Measurements from ENCODE around the gene PCSK1N. TPM values are rescaled to one million over a fixed set of nuclear protein-coding genes. Genes with fewer than 3 reads are reported as not detected.

The PCSK1N gene
- total and polyA plus RNA-seq, 2 experiments from 2014 or later: 1.4 to 3.1 TPM

DNA sequence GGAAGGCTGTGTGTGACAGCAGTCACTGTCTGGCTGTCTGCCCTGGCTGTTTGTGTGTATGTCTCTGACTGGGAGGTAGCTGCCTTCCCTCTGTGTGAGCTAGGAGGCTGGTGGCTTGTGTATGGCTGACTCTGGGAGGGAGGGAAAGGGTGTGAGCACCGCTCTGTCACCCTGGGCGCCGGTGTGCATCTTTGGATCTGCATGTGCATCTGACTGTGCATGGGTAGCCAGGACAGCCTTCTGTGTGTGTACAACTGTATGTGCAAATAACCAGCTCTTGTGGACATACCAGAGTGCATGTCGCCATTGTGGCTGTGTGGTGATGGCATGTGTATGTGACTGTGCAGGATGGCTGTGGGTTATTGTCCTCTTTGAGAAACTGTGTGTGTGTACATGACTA lies 16.5 kb downstream of the PCSK1N start:
- 100% methylated on average over 1 of the region's 4 CpGs for WGBS, 2 experiments (ENCODE audit: low coverage in 1 of 2, low lambda C conversion rate in 2 of 2, missing lambda C conversion rate in 2 of 2)
- Histone ChIP-seq H4K20me1 (ENCODE audit: insufficient read depth) (no peaks in the 10 kb centered on the region), H3K27ac (no peak overlapping the region), H3K4me2 (ENCODE audit: unreplicated experiment) (no peak overlapping the region), H3K36me3 (ENCODE audit: low read depth) (no peaks in the 10 kb centered on the region), H3K27me3 (replicated peaks; ENCODE audit: insufficient read depth) (no peaks in the 10 kb centered on the region), H3K9ac (no peak overlapping the region), H3K4me3 (no peak overlapping the region), H2AFZ (no peak overlapping the region), H3K9me2 (ENCODE audit: insufficient read depth) (no peaks in the 10 kb centered on the region), H3K79me2 (ENCODE audit: insufficient read depth) (no peaks in the 10 kb centered on the region), H3F3A (ENCODE audit: insufficient read depth) (no peaks in the 10 kb centered on the region), H3K9me3 (ENCODE audit: low read depth) (no peaks in the 10 kb centered on the region), H3K4me1 (ENCODE audit: insufficient read depth) (no peaks in the 10 kb centered on the region)
- TF ChIP-seq EZH2phosphoT487 (IDR thresholded peaks at IDR 0.05; ENCODE audit: insufficient read depth, low read depth) (no peak), EZH2 (IDR thresholded peaks at IDR 0.05; ENCODE audit: insufficient read depth, poor library complexity, severe bottlenecking) (no peak)
- in situ Hi-C loops (cut with MboI): no loop called here
- DNase-seq: no peak

DNA sequence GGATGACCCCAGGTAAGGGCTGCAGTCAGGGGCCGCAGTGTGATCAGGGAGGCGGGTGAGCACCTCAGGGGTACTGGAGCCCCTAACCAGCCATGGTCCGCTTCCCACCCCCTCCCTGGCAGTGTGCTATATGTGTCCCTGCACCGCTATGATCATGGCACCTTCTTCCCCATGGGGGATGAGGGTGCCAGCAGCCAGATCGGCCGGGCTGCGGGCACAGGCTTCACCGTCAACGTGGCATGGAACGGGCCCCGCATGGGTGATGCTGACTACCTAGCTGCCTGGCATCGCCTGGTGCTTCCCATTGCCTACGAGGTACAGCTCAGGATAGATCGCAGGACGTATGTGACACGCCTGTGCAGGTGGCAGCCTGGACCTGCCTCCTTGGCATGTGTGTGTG lies 17.3 kb downstream of the PCSK1N start:
- no peaks in the 10 kb centered on the region for H3K9me3 ChIP-seq (ENCODE audit: low read depth)
- WGBS, 2 experiments (ENCODE audit: low coverage in 1 of 2, low lambda C conversion rate in 2 of 2, missing lambda C conversion rate in 2 of 2): 73 to 95% methylated on average over 6 to 14 of the region's 16 CpGs

DNA sequence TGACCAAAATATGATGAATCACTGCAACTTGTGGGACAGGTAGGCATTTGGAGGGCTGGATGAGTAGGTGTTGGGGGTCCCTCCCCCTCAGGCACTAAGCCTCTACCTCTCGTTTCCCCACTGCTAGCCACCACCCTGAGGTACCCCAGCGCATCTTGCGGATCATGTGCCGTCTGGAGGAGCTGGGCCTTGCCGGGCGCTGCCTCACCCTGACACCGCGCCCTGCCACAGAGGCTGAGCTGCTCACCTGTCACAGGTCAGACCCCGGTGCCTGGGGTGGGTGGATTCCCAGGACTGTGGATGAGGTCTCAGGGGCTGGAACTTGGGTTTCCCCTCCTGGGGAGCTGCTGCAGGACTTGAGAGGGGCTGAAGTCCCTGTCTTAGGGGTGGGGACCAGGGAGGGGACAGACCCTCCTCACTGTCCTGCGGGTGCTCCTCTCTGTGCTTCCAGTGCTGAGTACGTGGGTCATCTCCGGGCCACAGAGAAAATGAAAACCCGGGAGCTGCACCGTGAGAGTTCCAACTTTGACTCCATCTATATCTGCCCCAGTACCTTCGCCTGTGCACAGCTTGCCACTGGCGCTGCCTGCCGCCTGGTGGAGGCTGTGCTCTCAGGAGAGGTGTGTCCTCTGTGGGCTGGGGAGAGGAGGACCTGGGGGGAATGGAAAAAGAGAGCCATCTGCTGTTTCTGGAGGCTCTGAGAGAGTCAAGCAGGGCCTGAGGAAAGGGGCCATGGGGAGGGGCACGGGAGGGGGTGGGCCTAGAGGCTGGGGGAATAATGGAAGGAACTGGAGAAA lies 19.2 kb downstream of the PCSK1N start:
- H3K4me3 ChIP-seq: no peak overlapping the region
- H3K79me2 ChIP-seq (ENCODE audit: insufficient read depth): no peaks in the 10 kb centered on the region
- no peak overlapping the region for H3K4me2 ChIP-seq (ENCODE audit: unreplicated experiment)
- no peaks in the 10 kb centered on the region for H3K9me2 ChIP-seq (ENCODE audit: insufficient read depth)
- H3K9ac ChIP-seq: no peak overlapping the region
- no peaks in the 10 kb centered on the region for H3K27me3 ChIP-seq (replicated peaks; ENCODE audit: insufficient read depth)
- no peaks in the 10 kb centered on the region for H3K4me1 ChIP-seq (ENCODE audit: insufficient read depth)
- H4K20me1 ChIP-seq (ENCODE audit: insufficient read depth): no peaks in the 10 kb centered on the region
- in situ Hi-C loops (cut with MboI): no loop called here
- no peak for TF ChIP-seq EZH2 (IDR thresholded peaks at IDR 0.05; ENCODE audit: insufficient read depth, poor library complexity, severe bottlenecking)
- no peak for TF ChIP-seq EZH2phosphoT487 (IDR thresholded peaks at IDR 0.05; ENCODE audit: insufficient read depth, low read depth)
- 96 to 98% methylated on average over 7 to 13 of the region's 18 CpGs for WGBS, 2 experiments (ENCODE audit: low coverage in 1 of 2, low lambda C conversion rate in 2 of 2, missing lambda C conversion rate in 2 of 2)
- H3K27ac ChIP-seq: no peak overlapping the region
- no peak overlapping the region for H2AFZ ChIP-seq
- H3K9me3 ChIP-seq (ENCODE audit: low read depth): no peaks in the 10 kb centered on the region
- DNase-seq: no peak
- no peaks in the 10 kb centered on the region for H3F3A ChIP-seq (ENCODE audit: insufficient read depth)
- H3K36me3 ChIP-seq (ENCODE audit: low read depth): no peaks in the 10 kb centered on the region

More for the DNA sequence above, 17.3 kb downstream of the PCSK1N start:
- DNase-seq: no peak
- H4K20me1 ChIP-seq (ENCODE audit: insufficient read depth): no peaks in the 10 kb centered on the region
- no peaks in the 10 kb centered on the region for H3K79me2 ChIP-seq (ENCODE audit: insufficient read depth)
- in situ Hi-C loops (cut with MboI): no loop called here
- no peaks in the 10 kb centered on the region for H3K36me3 ChIP-seq (ENCODE audit: low read depth)
- TF ChIP-seq EZH2phosphoT487 (IDR thresholded peaks at IDR 0.05; ENCODE audit: insufficient read depth, low read depth) (no peak), EZH2 (IDR thresholded peaks at IDR 0.05; ENCODE audit: insufficient read depth, poor library complexity, severe bottlenecking) (no peak)
- H3F3A ChIP-seq (ENCODE audit: insufficient read depth): no peaks in the 10 kb centered on the region
- H3K27me3 ChIP-seq (replicated peaks; ENCODE audit: insufficient read depth): no peaks in the 10 kb centered on the region
- no peaks in the 10 kb centered on the region for H3K4me1 ChIP-seq (ENCODE audit: insufficient read depth)
- H3K4me3 ChIP-seq: no peak overlapping the region
- H3K27ac ChIP-seq: no peak overlapping the region
- H2AFZ ChIP-seq: no peak overlapping the region
- no peaks in the 10 kb centered on the region for H3K9me2 ChIP-seq (ENCODE audit: insufficient read depth)
- H3K9ac ChIP-seq: no peak overlapping the region
- H3K4me2 ChIP-seq (ENCODE audit: unreplicated experiment): no peak overlapping the region

DNA sequence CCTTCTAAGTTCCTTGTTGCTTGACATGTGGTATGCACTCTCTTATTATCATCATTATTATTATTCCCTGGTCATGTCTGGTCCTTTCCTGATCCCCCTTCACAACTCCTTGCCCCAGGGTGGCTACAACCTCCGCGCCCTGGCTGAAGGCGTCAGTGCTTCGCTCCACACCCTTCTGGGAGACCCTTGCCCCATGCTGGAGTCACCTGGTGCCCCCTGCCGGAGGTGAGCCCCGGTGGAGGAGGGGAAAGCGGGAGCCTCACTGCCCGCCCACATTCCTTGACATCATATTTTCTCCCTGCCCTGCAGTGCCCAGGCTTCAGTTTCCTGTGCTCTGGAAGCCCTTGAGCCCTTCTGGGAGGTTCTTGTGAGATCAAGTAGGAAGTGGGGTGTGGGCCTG lies 20.1 kb downstream of the PCSK1N start:
- H2AFZ ChIP-seq: no peak overlapping the region

More for the DNA sequence above, 20.1 kb downstream of the PCSK1N start:
- Histone ChIP-seq H3K9me3 (ENCODE audit: low read depth) (no peaks in the 10 kb centered on the region), H3K27me3 (replicated peaks; ENCODE audit: insufficient read depth) (no peaks in the 10 kb centered on the region), H4K20me1 (ENCODE audit: insufficient read depth) (no peaks in the 10 kb centered on the region), H3K4me2 (ENCODE audit: unreplicated experiment) (no peak overlapping the region), H3K9me2 (ENCODE audit: insufficient read depth) (no peaks in the 10 kb centered on the region), H3K4me3 (no peak overlapping the region), H3K27ac (no peak overlapping the region), H3K9ac (no peak overlapping the region), H3K4me1 (ENCODE audit: insufficient read depth) (no peaks in the 10 kb centered on the region), H3F3A (ENCODE audit: insufficient read depth) (no peaks in the 10 kb centered on the region), H3K79me2 (ENCODE audit: insufficient read depth) (no peaks in the 10 kb centered on the region), H3K36me3 (ENCODE audit: low read depth) (no peaks in the 10 kb centered on the region)
- no peak for TF ChIP-seq EZH2 (IDR thresholded peaks at IDR 0.05; ENCODE audit: insufficient read depth, poor library complexity, severe bottlenecking)
- WGBS, 2 experiments (ENCODE audit: low coverage in 1 of 2, low lambda C conversion rate in 2 of 2, missing lambda C conversion rate in 2 of 2): 60 to 78% methylated on average over 5 of the region's 8 CpGs
- in situ Hi-C loops (cut with MboI): no loop called here
- DNase-seq: no peak
